Smooth muscle cell (in vitro differentiated cells): ENCODE measurements around the gene SGIP1. TPM values are rescaled to one million over a fixed set of nuclear protein-coding genes. Genes with fewer than 3 reads are reported as not detected.

Source experiments
- DNase-seq: peaks from one replicate; lab custom pipeline; 2025; ENCODE audit not compliant: unreplicated experiment; lab: John Stamatoyannopoulos, UW
- H2AFZ ChIP-seq: fragments of 200-600 bp; sonication (generic); 2 replicates; pipeline ENCODE4 v1.6.0; 2016; ENCODE audit warnings: antibody characterized with exemption, low read depth, mild to moderate bottlenecking
- H3F3A ChIP-seq: fragments of 200-600 bp; sonication (generic); 2 replicates; pipeline ENCODE4 v1.6.0; 2017; ENCODE audit warnings: antibody characterized with exemption, low read depth
- H3K27ac ChIP-seq: fragments of 200-600 bp; sonication (generic); 2 replicates; pipeline ENCODE4 v1.5.1; 2016; ENCODE audit warnings: low read depth, mild to moderate bottlenecking
- H3K27me3 ChIP-seq: fragments of 200-600 bp; sonication (generic); 2 replicates; pipeline ENCODE4 v1.6.1; 2016; ENCODE audit warnings: low read depth, mild to moderate bottlenecking
- H3K36me3 ChIP-seq: fragments of 200-600 bp; sonication (generic); 2 replicates; pipeline ENCODE4 v1.5.1; 2016; ENCODE audit warnings: low read depth
- H3K4me1 ChIP-seq: fragments of 200-600 bp; sonication (generic); 2 replicates; pipeline ENCODE4 v1.5.1; 2016; ENCODE audit warnings: low read depth
- H3K4me2 ChIP-seq: fragments of 200-600 bp; sonication (generic); 2 replicates; pipeline ENCODE4 v1.6.0; 2016; ENCODE audit warnings: mild to moderate bottlenecking
- H3K4me3 ChIP-seq: fragments of 200-600 bp; sonication (generic); 2 replicates; pipeline ENCODE4 v1.5.1; 2016; ENCODE audit warnings: mild to moderate bottlenecking
- H3K79me2 ChIP-seq: fragments of 200-600 bp; sonication (generic); 2 replicates; pipeline ENCODE4 v1.6.0; 2016; ENCODE audit warnings: low read depth, mild to moderate bottlenecking
- H3K9ac ChIP-seq: fragments of 200-600 bp; sonication (generic); 2 replicates; pipeline ENCODE4 v1.6.0; 2016; ENCODE audit warnings: low read depth
- H3K9me3 ChIP-seq: fragments of 200-600 bp; sonication (generic); replicated peaks from 2 replicates; pipeline ENCODE4 v1.5.1; 2016; ENCODE audit warnings: low read depth
- H4K20me1 ChIP-seq: fragments of 200-600 bp; sonication (generic); 2 replicates; pipeline ENCODE4 v1.6.0; 2016; ENCODE audit warnings: low read depth
- WGBS: methylation state at CpG from one replicate; pipeline ENCODE4 v1.1.7; 2016; ENCODE audit warnings: low lambda C conversion rate; 5-methylcytosine and 5-hydroxymethylcytosine counted together
- polyA plus RNA-seq: library from polyadenylated mRNA; unstranded; fragments of >200 nt; fragmentation: Nextera tagmentation; extraction: Ambion mirVana; gene quantifications from 2 replicates; pipeline ENCODE4 v1.2.1, GENCODE V29; 2016
- total RNA-seq: library from RNA; depleted of rRNA; stranded (reverse); fragments of >200 nt; gene quantifications from 2 replicates; pipeline ENCODE4 v1.2.3, GENCODE V29; 2014
- TF ChIP-seq, protein P1 (sequence below): fragments of 200-600 bp; sonication (generic); IDR thresholded peaks from 2 replicates; pipeline ENCODE4 v1.5.1; 2017; ENCODE audit warnings: borderline replicate concordance, mild to moderate bottlenecking, antibody characterized with exemption; ENCODE audit not compliant: insufficient read depth, poor library complexity, severe bottlenecking

The SGIP1 gene
- total and polyA plus RNA-seq, 2 experiments from 2014 or later: 0.89 to 3.5 TPM

DNA sequence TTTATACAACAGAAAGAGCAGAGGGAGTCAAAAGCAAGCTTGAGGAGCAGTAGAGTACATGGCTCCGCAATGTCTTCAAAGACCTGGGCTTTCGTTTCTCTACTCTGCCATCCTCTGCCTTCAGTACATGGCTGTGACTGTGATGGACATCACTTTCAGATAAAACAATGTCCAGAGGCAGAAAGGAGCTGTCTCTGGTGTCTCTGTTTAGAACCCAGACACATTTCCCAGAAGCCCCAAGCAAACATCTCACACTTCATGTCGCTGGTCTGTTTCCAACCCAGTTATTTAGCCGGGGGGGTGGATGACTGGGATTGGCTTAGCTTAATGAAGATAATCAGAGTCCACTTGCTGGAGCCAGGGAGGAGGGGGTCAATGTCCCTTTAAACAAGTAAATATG is 25.6 kb downstream of the SGIP1 start:
- 42% methylated on average over 4 of the region's 4 CpGs for WGBS
- no peaks in the 10 kb centered on the region for H3K79me2 ChIP-seq
- DNase-seq: no peak
- no peak overlapping the region for H2AFZ ChIP-seq
- H3K27me3 ChIP-seq: no peaks in the 10 kb centered on the region
- H3K9me3 ChIP-seq: no peaks in the 10 kb centered on the region
- H3K4me1 ChIP-seq: peaks cover 11% of the 10 kb centered on the region
- no peak overlapping the region for H3K4me3 ChIP-seq
- no peak overlapping the region for H3K9ac ChIP-seq
- no peak overlapping the region for H3K27ac ChIP-seq
- no peaks in the 10 kb centered on the region for H4K20me1 ChIP-seq
- H3K4me2 ChIP-seq: peak overlapping the region; percentile 37
- no peaks in the 10 kb centered on the region for H3K36me3 ChIP-seq
- TF ChIP-seq, protein P1, sequence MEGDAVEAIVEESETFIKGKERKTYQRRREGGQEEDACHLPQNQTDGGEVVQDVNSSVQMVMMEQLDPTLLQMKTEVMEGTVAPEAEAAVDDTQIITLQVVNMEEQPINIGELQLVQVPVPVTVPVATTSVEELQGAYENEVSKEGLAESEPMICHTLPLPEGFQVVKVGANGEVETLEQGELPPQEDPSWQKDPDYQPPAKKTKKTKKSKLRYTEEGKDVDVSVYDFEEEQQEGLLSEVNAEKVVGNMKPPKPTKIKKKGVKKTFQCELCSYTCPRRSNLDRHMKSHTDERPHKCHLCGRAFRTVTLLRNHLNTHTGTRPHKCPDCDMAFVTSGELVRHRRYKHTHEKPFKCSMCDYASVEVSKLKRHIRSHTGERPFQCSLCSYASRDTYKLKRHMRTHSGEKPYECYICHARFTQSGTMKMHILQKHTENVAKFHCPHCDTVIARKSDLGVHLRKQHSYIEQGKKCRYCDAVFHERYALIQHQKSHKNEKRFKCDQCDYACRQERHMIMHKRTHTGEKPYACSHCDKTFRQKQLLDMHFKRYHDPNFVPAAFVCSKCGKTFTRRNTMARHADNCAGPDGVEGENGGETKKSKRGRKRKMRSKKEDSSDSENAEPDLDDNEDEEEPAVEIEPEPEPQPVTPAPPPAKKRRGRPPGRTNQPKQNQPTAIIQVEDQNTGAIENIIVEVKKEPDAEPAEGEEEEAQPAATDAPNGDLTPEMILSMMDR: no peak
- peaks cover 14% of the 10 kb centered on the region for H3F3A ChIP-seq

DNA sequence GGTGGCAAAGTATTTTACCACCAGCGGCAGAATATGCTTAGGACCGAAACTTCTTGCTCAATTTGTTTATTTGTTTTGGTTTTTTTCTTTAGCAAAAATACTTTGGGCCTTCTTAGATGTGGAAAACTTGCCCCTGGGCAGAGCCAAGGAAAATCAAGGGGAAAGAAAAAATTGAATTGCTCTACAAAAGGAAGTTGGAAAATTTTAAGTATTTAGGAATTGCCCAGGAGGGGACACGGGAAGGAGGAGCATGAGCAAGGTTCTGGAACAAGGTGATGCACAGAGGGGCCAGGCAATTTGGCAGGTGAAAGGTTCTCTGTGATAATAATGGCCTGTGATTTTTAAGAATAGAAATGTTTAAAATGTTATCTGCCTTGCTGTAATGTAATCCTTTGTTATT is 28.6 kb downstream of the SGIP1 start:
- no peak for DNase-seq
- Histone ChIP-seq H3K4me1 (peaks cover 11% of the 10 kb centered on the region), H3K27me3 (no peaks in the 10 kb centered on the region), H3K9me3 (no peaks in the 10 kb centered on the region), H3K36me3 (no peaks in the 10 kb centered on the region), H2AFZ (no peak overlapping the region), H3K4me3 (no peak overlapping the region), H3K27ac (peak overlapping the region; percentile 98), H3K4me2 (peak overlapping the region; percentile 65), H3K79me2 (no peaks in the 10 kb centered on the region), H4K20me1 (no peaks in the 10 kb centered on the region), H3F3A (peaks cover 20% of the 10 kb centered on the region), H3K9ac (peak overlapping the region; percentile 51)
- 46% methylated on average over 3 of the region's 3 CpGs for WGBS
- TF ChIP-seq, protein P1: no peak

DNA sequence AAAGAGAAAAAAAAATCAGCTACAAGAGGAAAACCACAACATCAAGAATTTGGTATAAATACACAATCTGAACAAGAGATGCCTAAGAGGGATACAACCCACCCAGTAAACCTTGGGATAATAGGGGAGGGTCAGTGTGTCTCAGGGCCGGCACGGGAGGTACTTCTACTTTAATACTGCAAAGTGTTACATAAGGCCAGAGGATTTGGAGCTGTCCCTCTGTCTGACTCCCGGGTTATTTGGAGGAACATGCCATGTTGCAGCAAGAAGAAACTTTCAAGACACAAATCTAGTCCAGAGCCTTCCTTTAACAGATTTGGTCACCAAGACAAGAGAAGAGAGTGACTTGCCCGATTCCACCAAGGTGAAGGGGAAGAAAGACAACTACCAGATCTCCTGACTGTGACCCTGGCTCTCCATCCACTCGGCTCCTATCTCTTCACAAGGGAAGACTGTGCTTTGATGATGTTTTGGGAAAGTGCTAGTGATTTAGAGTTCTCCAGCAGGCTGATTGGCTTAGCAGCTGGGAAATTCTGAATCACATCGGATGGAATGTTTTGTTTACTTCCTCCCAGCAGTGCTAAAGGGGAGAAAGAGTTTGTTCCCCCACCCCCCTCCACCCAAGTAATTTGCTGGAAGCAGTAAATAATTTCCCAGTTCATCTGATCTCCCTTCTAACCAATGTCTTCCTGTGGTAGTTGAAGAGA is 29.3 kb downstream of the SGIP1 start:
- TF ChIP-seq, protein P1: no peak
- DNase-seq: no peak
- H3K27ac ChIP-seq: peak overlapping the region; percentile 98
- no peaks in the 10 kb centered on the region for H3K79me2 ChIP-seq
- H4K20me1 ChIP-seq: no peaks in the 10 kb centered on the region
- whole genome bisulfite sequencing: 14% methylated on average over 6 of the region's 6 CpGs
- peaks cover 11% of the 10 kb centered on the region for H3K4me1 ChIP-seq
- no peak overlapping the region for H2AFZ ChIP-seq
- no peaks in the 10 kb centered on the region for H3K27me3 ChIP-seq
- H3F3A ChIP-seq: peaks cover 20% of the 10 kb centered on the region
- H3K36me3 ChIP-seq: no peaks in the 10 kb centered on the region
- H3K9me3 ChIP-seq: no peaks in the 10 kb centered on the region
- H3K4me2 ChIP-seq: peak overlapping the region; percentile 75
- peak overlapping the region; percentile 89 for H3K9ac ChIP-seq
- no peak overlapping the region for H3K4me3 ChIP-seq
